Sigmoid colon (tissue), 7 donors: ENCODE results near the gene GALNT14. TPM values are rescaled to one million over a fixed set of nuclear protein-coding genes. Genes with fewer than 3 reads are reported as not detected.
"Not testable (repeated sequence)": the region's sequence is repeated elsewhere in the genome, so short reads cannot be mapped to it uniquely, and the experiment has no call there.

Source experiments
- DNase-seq: peaks from one replicate; pipeline ENCODE4 v3.0.0-alpha.2; 2019
- H3K27ac ChIP-seq, 4 donors: fragments of 200-600 bp; sonication (generic); one replicate each; pipeline ENCODE4 v1.5.1; 2016 to 2019; ENCODE audit warnings: mild to moderate bottlenecking in 1 of 4
- H3K27me3 ChIP-seq, 3 donors: fragments of 200-600 bp; sonication (generic); one replicate each; pipeline ENCODE4 v1.5.1; 2019; ENCODE audit warnings: mild to moderate bottlenecking in 1 of 3
- H3K36me3 ChIP-seq, 4 donors: fragments of 200-600 bp; sonication (generic); one replicate each; pipeline ENCODE4 v1.5.1; 2016 to 2019
- H3K4me1 ChIP-seq, 4 donors: fragments of 200-600 bp; sonication (generic); one replicate each; pipeline ENCODE4 v1.5.1; 2017 to 2019
- H3K4me3 ChIP-seq, 4 donors: fragments of 200-600 bp; sonication (generic); one replicate each; pipeline ENCODE4 v1.5.1; 2017 to 2019; ENCODE audit warnings: mild to moderate bottlenecking in 2 of 4, moderate library complexity in 1 of 4
- H3K9me3 ChIP-seq, 4 donors: fragments of 200-600 bp in 3 of 4; sonication (generic) in 3 of 4; one replicate each; pipeline versions ENCODE4 v1.5.1 to v1.6.1; 2013 to 2019
- EP300 ChIP-seq, 4 donors: sonication (generic); formaldehyde crosslinking; IDR thresholded peaks; one replicate each; pipeline ENCODE4 v1.6.1; 2017; ENCODE audit warnings: antibody characterized with exemption in 4 of 4
- POLR2A ChIP-seq, 2 donors: fragments of 450-650 bp; IDR thresholded peaks; one replicate each; pipeline ENCODE4 v1.6.1; 2016; ENCODE audit warnings: antibody characterized with exemption in 2 of 2, mild to moderate bottlenecking in 2 of 2, moderate library complexity in 2 of 2
- POLR2AphosphoS5 ChIP-seq, 4 donors: sonication (generic); formaldehyde crosslinking; IDR thresholded peaks; one replicate each; pipeline ENCODE4 v1.6.1; 2017; ENCODE audit warnings: antibody characterized with exemption in 4 of 4
- WGBS, 2 donors: extraction: QIAGEN DNeasy Blood & Tissue Kit; methylation state at CpG; one replicate each; pipeline ENCODE4 v1.1.7; 2013; 5-methylcytosine and 5-hydroxymethylcytosine counted together
- intact Hi-C: fragments of 100-400 bp; cut with DNase I; formaldehyde crosslinking; loops from one replicate; pipeline ENCODE4 v1.15.1; 2023
- polyA plus RNA-seq, 3 donors: library from polyadenylated mRNA; stranded (reverse); fragments of 200-250 nt; gene quantifications; one replicate each; pipeline ENCODE4 v1.2.3, GENCODE V29; 2013
- total RNA-seq, 4 donors: library from RNA; depleted of rRNA; stranded (reverse); fragments of >200 nt; gene quantifications; one replicate each; pipeline ENCODE4 v1.1.0, GENCODE V29; 2016
- TF ChIP-seq, protein P1 (sequence below), 4 experiments: fragments of 450-650 bp in 3 of 4; fragments of 200-600 bp in 1 of 4; IDR thresholded peaks; one replicate each; pipeline ENCODE4 v1.5.1; 2016 to 2019; ENCODE audit warnings: antibody characterized with exemption in 4 of 4, mild to moderate bottlenecking in 3 of 4, moderate library complexity in 2 of 4
- donor health status: healthy with polysubstance abuse.
- donor health status: Bipolar disorder and iron deficiency.
- donor health status: healthy.

The GALNT14 gene
- 1 to 10 TPM in 1 of 4 donors, not detected in 3; 1.2 TPM for total RNA-seq
- polyA plus RNA-seq = 1 to 10 TPM in 2 of 3 donors, not detected in 1; 1.2 to 2.3 TPM

DNA sequence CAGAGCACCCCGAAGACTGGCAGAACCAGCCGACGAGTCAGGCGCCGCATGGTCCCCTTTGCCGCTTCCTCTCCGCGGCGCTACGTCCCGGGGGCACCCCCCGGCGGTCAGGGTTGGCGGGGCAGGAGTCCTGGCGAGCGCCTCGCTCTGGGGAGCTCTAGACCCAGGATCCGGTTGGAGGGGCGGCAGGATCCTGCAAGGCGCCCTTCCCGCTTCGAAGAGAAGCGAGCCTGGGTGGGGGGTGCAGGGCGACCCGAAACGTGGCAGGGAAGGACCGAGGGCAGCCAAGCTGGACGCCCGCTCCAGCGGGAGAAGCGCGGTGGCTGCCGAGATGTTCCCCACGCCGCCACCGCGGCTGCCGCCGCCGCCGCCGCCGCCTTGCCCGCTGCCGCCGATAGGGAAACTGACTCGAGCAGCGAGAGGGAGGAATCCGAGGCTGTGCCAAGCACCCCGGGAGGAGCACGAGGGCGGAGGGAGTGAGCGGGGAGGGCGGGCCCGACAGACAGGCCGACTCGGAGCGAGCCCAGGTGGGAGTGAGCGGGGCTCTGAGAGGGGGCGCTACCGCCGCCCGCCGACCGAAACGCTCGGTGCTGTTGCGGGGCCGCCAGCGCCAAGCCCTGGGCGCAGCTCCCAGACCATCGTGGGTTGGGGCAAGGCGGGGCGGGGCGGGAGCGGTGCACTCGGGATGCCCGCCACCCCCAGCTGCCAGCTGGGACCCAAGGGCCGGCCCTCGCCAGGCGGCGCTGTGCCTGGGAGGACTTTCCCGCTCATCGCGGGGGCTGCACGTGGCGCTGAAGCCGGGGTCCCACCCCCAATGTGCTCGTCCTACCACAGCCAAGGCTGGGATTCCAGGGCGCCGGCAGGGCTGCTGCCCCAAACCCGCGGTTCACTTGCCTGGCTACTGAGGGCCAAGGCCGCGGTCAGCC, at the start of gene GALNT14:
Gene GALNT14, minus strand, starts transcription at position 404 of the 926 bp plus-strand sequence. Its CDS starts 354 bp downstream, at position 50.
- Histone ChIP-seq H3K4me1 (peaks cover 0 to 24% (median 20%) of the 10 kb centered on the region in 4 donors), H3K9me3 (no peaks in the 10 kb centered on the region), H3K27ac (peak within 1 kb of the TSS in 1 of 4 donors; percentile 25), H3K27me3 (peaks cover 11 to 49% (median 37%) of the 10 kb centered on the region in 3 donors), H3K36me3 (no peaks in the 10 kb centered on the region), H3K4me3 (peak within 1 kb of the TSS; percentile 30 to 58 (median 50))
- DNase-seq = peak; percentile 70
- intact Hi-C loops = no loop called here
- TF ChIP-seq, protein P1, sequence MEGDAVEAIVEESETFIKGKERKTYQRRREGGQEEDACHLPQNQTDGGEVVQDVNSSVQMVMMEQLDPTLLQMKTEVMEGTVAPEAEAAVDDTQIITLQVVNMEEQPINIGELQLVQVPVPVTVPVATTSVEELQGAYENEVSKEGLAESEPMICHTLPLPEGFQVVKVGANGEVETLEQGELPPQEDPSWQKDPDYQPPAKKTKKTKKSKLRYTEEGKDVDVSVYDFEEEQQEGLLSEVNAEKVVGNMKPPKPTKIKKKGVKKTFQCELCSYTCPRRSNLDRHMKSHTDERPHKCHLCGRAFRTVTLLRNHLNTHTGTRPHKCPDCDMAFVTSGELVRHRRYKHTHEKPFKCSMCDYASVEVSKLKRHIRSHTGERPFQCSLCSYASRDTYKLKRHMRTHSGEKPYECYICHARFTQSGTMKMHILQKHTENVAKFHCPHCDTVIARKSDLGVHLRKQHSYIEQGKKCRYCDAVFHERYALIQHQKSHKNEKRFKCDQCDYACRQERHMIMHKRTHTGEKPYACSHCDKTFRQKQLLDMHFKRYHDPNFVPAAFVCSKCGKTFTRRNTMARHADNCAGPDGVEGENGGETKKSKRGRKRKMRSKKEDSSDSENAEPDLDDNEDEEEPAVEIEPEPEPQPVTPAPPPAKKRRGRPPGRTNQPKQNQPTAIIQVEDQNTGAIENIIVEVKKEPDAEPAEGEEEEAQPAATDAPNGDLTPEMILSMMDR (IDR thresholded peaks at IDR 0.05) = peak in 2 of 4 experiments; percentile 28 to 30
- TF ChIP-seq POLR2AphosphoS5 (IDR thresholded peaks at IDR 0.05) = no peak
- WGBS, 2 donors = 1 to 2% methylated on average over 95 of the region's 95 CpGs

DNA sequence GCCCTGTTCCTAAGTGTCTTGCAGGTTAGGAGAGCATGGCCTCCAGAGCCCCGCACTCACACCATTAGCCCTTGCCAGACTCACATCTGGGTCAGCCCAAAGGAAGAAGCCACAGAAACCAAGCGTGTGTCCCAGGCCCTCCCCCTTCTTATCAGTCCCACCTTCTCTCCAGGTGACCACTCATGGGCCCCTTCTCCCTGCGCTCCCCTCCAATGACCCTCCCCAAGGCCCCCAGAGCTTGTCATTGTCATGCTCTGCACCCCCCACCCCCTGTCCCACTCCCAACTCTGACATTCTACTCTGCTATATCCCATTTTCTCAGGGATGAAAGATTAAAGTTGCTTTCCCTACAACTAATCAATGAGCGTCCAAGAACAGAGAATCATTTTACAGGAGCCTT, 48.9 kb upstream of the GALNT14 start:
- Histone ChIP-seq H3K27ac (no peak overlapping the region), H3K9me3 (no peaks in the 10 kb centered on the region), H3K4me3 (no peak overlapping the region), H3K27me3 (no peaks in the 10 kb centered on the region), H3K36me3 (no peaks in the 10 kb centered on the region), H3K4me1 (no peaks in the 10 kb centered on the region)
- TF ChIP-seq POLR2A (IDR thresholded peaks at IDR 0.05) (no peak), POLR2AphosphoS5 (IDR thresholded peaks at IDR 0.05) (no peak), EP300 (IDR thresholded peaks at IDR 0.05) (no peak)
- TF ChIP-seq, protein P1 (IDR thresholded peaks at IDR 0.05) = no peak
- intact Hi-C loops = no loop called here
- 88 to 93% methylated on average over 4 of the region's 4 CpGs for WGBS, 2 donors
- no peak for DNase-seq

DNA sequence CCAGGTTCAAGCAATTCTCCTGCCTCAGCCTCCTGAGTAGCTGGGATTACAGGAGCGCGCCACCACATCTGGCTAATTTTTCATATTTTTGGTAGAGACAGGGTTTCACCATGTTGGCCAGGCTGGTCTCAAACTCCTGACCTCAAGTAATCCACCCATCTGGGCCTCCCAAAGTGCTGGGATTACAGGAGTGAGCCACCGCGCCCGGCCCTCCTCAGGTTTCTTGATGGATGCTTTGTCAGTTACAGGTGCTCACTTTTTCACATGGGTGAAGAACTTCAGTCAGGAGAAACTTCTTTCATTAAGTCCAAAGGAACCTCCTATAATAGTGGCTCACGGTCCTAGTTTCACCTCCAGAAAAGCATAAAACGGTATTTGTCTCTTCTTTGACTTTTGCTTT, 45.7 kb upstream of the GALNT14 start:
- H3K27ac ChIP-seq, H3K4me3 ChIP-seq, H3K4me1 ChIP-seq, H3K27me3 ChIP-seq, DNase-seq, H3K9me3 ChIP-seq, H3K36me3 ChIP-seq, intact Hi-C loops: not testable (repeated sequence)
- WGBS, 2 donors = 94 to 96% methylated on average over 7 of the region's 7 CpGs

GRCh38 chr2:31176742-31177141, 38.5 kb upstream of the GALNT14 start:
- intact Hi-C loops = no loop called here
- 88 to 90% methylated on average over 10 of the region's 10 CpGs for whole genome bisulfite sequencing, 2 donors
- TF ChIP-seq POLR2AphosphoS5 (IDR thresholded peaks at IDR 0.05) = no peak
- TF ChIP-seq EP300 (IDR thresholded peaks at IDR 0.05) = no peak
- TF ChIP-seq POLR2A (IDR thresholded peaks at IDR 0.05) = no peak
- TF ChIP-seq, protein P1 (IDR thresholded peaks at IDR 0.05) = no peak

DNA sequence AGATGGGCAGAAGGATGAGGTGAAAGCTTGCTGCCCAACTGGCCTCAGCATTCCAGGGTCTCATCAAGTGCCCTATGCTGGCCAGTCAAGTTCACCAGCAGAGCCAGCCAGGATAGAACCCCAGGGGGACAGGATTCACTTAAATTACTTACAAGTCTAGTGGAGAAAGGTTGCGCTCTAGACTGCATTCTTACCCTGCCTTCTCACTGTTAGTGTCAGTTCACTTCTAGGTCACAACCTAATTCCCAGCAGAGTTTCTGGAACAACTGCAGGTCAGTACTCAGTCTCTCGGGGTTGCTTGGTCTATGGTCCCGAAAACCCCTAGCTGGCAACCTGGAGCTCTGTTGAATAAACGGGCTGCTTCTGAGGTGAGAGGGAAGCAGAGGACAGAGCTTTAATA, 32.9 kb upstream of the GALNT14 start:
- H3K9me3 ChIP-seq = no peaks in the 10 kb centered on the region
- 83 to 89% methylated on average over 4 of the region's 4 CpGs for WGBS, 2 donors
- intact Hi-C loops = loop anchor here (2.0 to 5.0 kb wide), 2 partner anchors 161 to 456 kb away; no protein-coding TSS in a partner anchor
- H3K4me3 ChIP-seq = no peak overlapping the region
- no peaks in the 10 kb centered on the region for H3K4me1 ChIP-seq
- DNase-seq = no peak
- H3K27ac ChIP-seq = no peak overlapping the region
- no peaks in the 10 kb centered on the region for H3K36me3 ChIP-seq
- H3K27me3 ChIP-seq = no peaks in the 10 kb centered on the region
- TF ChIP-seq POLR2AphosphoS5 (IDR thresholded peaks at IDR 0.05) (no peak), EP300 (IDR thresholded peaks at IDR 0.05) (no peak), POLR2A (IDR thresholded peaks at IDR 0.05) (no peak)
- TF ChIP-seq, protein P1 (IDR thresholded peaks at IDR 0.05) = no peak

More at GRCh38 chr2:31176742-31177141, 38.5 kb upstream of the GALNT14 start:
- H3K36me3 ChIP-seq = no peaks in the 10 kb centered on the region
- H3K9me3 ChIP-seq = no peaks in the 10 kb centered on the region
- no peak overlapping the region for H3K27ac ChIP-seq
- H3K4me3 ChIP-seq = no peak overlapping the region
- no peak for DNase-seq
- no peaks in the 10 kb centered on the region for H3K27me3 ChIP-seq
- H3K4me1 ChIP-seq = no peaks in the 10 kb centered on the region
